ENCODE measurements around the gene RAD51B.

Gene RAD51B

GRCh38 chr14:68476212-68477109, 656.9 kb downstream of the RAD51B start:
- peak; percentile 58 for DNase-seq

- DNase-seq, result peak; percentile 52
Observed at GRCh38 chr14:68477110-68477455, 657.5 kb downstream of the RAD51B start.

DNA sequence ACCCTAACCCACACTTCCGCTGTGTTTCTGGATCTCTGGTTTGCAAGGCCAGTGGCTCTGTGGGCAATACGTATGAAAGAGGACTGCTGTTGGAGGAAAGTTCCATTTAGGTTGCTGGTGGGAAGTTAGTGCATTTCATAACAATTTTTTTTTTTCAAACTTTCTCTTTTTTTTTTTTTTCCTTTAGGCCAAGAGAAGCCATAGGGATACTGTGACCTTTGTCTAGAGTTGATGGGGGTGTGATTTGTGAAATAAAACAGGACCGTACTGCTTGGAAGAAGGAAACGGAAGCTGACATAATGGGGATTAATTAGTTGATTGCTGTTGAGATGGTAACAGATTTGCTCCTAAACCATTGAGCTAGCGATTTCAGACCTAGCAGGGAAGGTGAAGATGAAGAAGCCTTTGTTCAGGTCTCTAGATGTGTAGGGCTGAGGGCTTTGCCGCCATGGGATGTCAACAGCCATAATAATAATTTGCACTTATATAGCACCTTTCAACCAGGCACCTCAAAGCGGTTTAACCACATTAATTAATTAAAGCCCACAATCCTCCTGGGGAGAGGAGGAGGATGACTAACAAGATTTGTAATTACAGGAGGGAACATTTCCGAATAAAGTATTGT, 658.0 kb downstream of the RAD51B start:
- DNase-seq, result peak; percentile 69

DNA sequence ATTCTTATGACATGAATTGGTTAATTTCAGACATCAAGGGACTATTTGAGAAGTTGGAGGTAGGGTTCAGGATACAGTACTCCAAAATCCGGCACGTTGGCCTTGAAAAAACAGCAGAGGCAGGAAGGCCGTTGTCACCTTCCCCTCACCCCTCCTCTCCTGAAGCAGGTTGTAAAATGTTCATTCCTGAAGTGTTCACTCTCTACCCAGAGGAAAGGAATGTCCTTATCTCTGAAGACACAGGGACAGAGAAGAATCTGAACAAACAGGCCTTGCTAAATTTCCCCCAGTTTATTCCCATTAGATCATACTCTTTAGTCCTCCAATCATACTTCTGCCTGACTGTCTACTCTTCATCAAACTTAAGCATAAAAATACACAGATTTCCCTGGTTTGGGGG, 659.7 kb downstream of the RAD51B start:
- no peak for DNase-seq

GRCh38 chr14:68482018-68482417, 662.4 kb downstream of the RAD51B start:
- no peak for DNase-seq

GRCh38 chr14:68482772-68483395, 663.3 kb downstream of the RAD51B start:
- no peak for DNase-seq

- no peak for DNase-seq
Observed at GRCh38 chr14:68486033-68486732, 666.6 kb downstream of the RAD51B start.

DNA sequence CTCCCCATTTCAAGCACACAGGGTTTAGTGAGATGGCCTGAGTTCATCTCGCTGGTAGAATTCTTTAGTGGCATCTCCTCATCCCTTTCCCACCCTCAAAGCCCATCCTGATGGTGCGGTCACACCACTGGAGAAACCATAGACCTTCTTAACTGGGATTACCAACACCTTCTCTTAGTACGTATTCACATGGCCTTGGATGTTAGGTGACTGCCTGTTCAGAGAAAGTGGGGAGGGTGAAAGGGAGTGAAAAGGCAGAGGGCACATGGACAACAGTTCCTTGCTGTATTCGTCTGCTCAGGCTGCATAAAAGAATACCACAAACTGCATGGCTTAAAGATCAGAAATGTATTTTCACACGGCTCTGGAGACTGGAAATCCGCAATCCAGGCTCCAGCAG, 667.2 kb downstream of the RAD51B start:
- DNase-seq, result no peak

- DNase-seq, result no peak
Observed at GRCh38 chr14:68487805-68488590, 668.4 kb downstream of the RAD51B start.

DNA sequence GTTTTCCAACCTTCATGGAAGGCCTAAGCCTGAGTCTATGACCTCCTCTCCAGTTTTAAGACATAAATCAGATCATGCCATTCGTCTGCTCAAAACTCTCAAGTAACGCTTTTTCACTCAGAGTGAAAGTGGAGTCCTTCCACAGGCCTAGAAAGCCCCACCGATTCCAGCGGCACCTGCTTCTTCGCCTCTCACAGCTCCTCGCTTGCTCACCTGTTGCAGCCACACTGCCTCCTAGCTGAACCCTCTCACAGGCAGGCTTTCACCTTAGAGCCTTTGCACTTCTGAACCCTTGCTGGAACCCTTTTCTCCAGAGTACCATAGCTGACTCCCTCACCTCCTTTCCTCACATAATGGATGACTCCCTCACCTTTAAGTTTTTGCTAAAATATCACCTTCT, 672.2 kb downstream of the RAD51B start:
- DNase-seq, result no peak

- DNase-seq, result no peak
Observed at GRCh38 chr14:68492381-68493151, 673.0 kb downstream of the RAD51B start.

DNA sequence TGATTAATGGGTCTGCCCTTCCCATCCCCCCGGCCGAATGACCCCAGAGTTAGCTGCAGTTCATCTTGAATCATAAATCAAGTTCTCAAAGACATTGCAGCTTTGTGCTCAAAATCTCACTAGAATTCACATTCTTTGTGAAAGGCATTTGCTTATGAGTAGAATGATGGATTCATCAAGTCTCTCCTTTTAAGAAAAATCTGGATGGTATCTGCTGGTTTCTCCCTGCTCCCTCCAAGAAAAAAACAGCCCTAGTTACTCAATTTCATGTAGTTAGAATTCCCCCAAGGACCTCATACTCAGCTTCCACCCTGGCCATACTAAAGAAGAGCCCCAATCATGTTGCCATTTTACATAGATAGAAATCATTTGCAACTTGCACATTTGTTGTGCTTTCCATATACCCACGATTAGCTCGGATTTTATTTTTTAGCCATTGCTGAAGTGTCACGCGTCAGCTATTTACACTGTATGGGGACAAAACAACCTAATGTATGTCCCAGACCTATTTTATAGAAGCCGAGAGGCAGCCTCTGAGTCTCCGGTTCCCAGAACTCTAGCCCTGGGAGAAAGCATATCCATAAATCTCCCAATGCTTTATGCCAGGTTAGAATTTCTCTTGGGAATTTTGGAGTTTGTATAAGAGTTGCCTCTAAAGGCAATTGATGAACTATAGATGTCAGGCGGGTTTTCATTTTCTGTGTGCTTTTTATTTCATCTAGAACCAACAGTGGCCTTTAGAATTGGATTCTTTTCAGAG, 673.8 kb downstream of the RAD51B start:
- no peak for DNase-seq

- DNase-seq, result no peak
Observed at GRCh38 chr14:68495101-68496039, 675.8 kb downstream of the RAD51B start.

GRCh38 chr14:68497011-68497410, 677.4 kb downstream of the RAD51B start:
- DNase-seq, result no peak

DNA sequence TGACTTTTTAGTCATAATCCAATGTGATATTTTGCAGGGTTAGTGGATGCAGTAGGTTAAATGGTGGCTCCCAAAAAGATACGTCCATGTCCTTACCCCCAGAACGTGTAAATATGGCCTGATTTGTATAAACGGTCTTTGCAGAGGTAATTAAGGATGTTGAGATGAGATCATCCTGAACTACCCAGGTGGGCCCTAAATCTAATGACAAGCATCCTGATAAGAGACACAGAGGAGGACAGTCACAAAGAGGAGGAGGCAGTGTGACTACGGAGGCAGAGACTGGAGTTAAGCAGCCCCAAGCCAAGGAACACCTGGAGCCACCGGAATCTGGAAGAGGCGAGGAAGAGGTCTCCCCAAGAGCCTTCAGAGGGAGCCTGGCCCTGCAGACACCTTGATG, 679.9 kb downstream of the RAD51B start:
- DNase-seq, result no peak

GRCh38 chr14:68501171-68501570, 681.6 kb downstream of the RAD51B start:
- no peak for DNase-seq

DNA sequence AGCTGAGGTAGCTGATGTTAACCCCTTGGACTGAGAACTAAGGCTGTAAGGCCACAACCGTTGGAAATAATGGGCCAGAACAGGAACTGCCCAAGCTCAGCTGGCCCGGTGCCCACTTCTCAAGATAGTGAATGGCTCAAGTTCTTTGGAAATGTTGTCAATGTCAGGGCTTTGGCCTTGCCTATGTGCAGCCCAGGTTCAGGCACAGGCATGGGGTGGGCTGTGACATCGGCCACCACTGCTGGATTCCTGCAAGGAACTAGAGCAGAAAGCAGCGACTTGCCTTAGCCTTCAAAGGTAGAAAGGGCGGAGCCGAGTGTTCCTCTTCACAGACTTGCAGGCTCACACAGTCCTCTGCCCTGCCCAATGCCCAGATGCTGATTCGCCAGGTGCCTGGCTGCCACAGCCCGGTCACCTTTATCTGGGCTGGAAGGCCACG, 682.1 kb downstream of the RAD51B start:
- no peak for DNase-seq

- no peak for DNase-seq
Observed at GRCh38 chr14:68502230-68502629, 682.7 kb downstream of the RAD51B start.

DNA sequence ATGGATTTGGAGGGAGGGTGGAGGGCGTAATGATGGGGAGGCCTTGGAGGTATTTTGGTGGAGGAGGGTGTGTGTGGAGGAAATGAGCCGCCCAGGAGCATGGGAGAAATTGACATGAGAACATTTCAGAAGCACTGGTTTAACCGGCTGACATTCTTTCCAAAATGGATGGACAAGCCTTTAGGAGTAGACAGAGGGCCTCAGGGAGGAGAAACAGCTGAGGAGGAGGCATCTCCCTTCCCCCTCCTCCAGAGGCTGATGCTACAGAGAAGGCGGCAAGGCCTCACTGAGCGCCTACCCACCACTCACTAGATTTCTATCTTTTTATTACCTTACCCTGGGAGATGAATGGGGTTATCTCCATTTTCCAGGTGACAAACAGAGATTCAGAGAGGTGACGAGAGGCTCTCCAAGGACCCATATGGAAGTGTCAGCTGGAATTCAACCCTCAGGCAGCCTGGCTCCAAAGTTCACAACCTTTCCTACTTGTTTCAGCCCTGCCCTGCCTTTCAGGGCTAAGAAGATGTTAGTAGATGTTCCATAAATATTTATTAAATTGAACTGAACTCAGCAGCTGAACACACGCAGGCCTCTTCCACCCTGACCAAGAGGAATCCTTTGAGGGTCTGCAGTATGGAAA, 683.7 kb downstream of the RAD51B start:
- DNase-seq, result no peak
